GM23338 (cell line): ENCODE measurements around the gene CACNA1G. TPM values are rescaled to one million over a fixed set of nuclear protein-coding genes. Genes with fewer than 3 reads are reported as not detected.

Experiments used
- ATAC-seq: fragments of 200-7000 bp; cut with Tn5 transposase; 3 replicates; pipeline ENCODE4 v1.9.1; 2020
- DNase-seq: peaks from one replicate; pipeline ENCODE4 v3.0.0-alpha.2; 2015; ENCODE audit warnings: low spot score
- H2AFZ ChIP-seq: fragments of 200-600 bp; sonication (generic); 2 replicates; pipeline ENCODE4 v1.8.0; 2016; ENCODE audit warnings: antibody characterized with exemption, mild to moderate bottlenecking, moderate library complexity
- H3F3A ChIP-seq: fragments of 200-600 bp; sonication (generic); replicated peaks from 2 replicates; pipeline ENCODE4 v1.8.0; 2017; ENCODE audit warnings: antibody characterized with exemption, mixed run types, low read depth
- H3K27ac ChIP-seq: fragments of 200-600 bp; sonication (generic); 2 replicates; pipeline ENCODE4 v1.6.1; 2016; ENCODE audit warnings: low read depth
- H3K27me3 ChIP-seq: fragments of 200-600 bp; sonication (generic); 2 replicates; pipeline ENCODE4 v1.8.0; 2016; ENCODE audit warnings: mild to moderate bottlenecking, mixed run types, moderate library complexity; ENCODE audit not compliant: insufficient read depth
- H3K36me3 ChIP-seq: fragments of 200-600 bp; sonication (generic); 2 replicates; pipeline ENCODE4 v1.8.0; 2016; ENCODE audit warnings: mild to moderate bottlenecking; ENCODE audit not compliant: insufficient read depth
- H3K4me1 ChIP-seq: fragments of 200-600 bp; sonication (generic); 2 replicates; pipeline ENCODE4 v1.8.0; 2016; ENCODE audit warnings: mild to moderate bottlenecking, moderate library complexity; ENCODE audit not compliant: insufficient read depth
- H3K4me2 ChIP-seq: fragments of 200-600 bp; sonication (generic); 2 replicates; pipeline ENCODE4 v1.7.1; 2017; ENCODE audit warnings: mixed run types
- H3K4me3 ChIP-seq: fragments of 200-600 bp; sonication (generic); 2 replicates; pipeline ENCODE4 v1.6.1; 2016; ENCODE audit warnings: mixed run types
- H3K79me2 ChIP-seq: fragments of 200-600 bp; sonication (generic); replicated peaks from 2 replicates; pipeline ENCODE4 v1.8.0; 2017; ENCODE audit warnings: mild to moderate bottlenecking; ENCODE audit not compliant: insufficient read depth
- H3K9me2 ChIP-seq: fragments of 200-600 bp; sonication (generic); 2 replicates; pipeline ENCODE4 v1.8.0; 2017; ENCODE audit not compliant: insufficient read depth
- H4K20me1 ChIP-seq: fragments of 200-600 bp; sonication (generic); replicated peaks from 2 replicates; pipeline ENCODE4 v1.8.0; 2017; ENCODE audit warnings: mild to moderate bottlenecking; ENCODE audit not compliant: insufficient read depth
- H3K27ac Mint-ChIP-seq: 2 replicates; pipeline ENCODE4 v1.8.0; 2020; ENCODE audit warnings: inconsistent platforms, mild to moderate bottlenecking, moderate library complexity, mixed read lengths
- H3K27me3 Mint-ChIP-seq: 3 replicates; pipeline ENCODE4 v1.8.0; 2022; ENCODE audit warnings: low read depth, mild to moderate bottlenecking, moderate library complexity, mixed read lengths, inconsistent platforms; ENCODE audit not compliant: insufficient read depth, poor library complexity
- H3K36me3 Mint-ChIP-seq: 3 replicates; pipeline ENCODE4 v1.8.0; 2021; ENCODE audit warnings: low read depth, mild to moderate bottlenecking, inconsistent platforms, moderate library complexity, mixed read lengths
- H3K4me1 Mint-ChIP-seq: 3 replicates; pipeline ENCODE4 v1.8.0; 2020; ENCODE audit warnings: mild to moderate bottlenecking, inconsistent platforms, mixed read lengths
- H3K4me3 Mint-ChIP-seq: 3 replicates; pipeline ENCODE4 v1.8.0; 2021; ENCODE audit warnings: moderate library complexity, mild to moderate bottlenecking, inconsistent platforms, mixed read lengths
- H3K9me3 Mint-ChIP-seq: 3 replicates; pipeline ENCODE4 v1.8.0; 2020; ENCODE audit warnings: moderate library complexity, mild to moderate bottlenecking, inconsistent platforms, mixed read lengths
- CREB1 ChIP-seq: fragments of 250-450 bp; sonication (Bioruptor Pico); IDR thresholded peaks from 2 replicates; pipeline ENCODE4 v1.5.0; 2020; ENCODE audit warnings: low read depth, mild to moderate bottlenecking, moderate library complexity
- EZH2 ChIP-seq: fragments of 200-600 bp; sonication (generic); IDR thresholded peaks from one replicate; pipeline ENCODE4 v1.8.0; 2017; ENCODE audit warnings: antibody characterized with exemption, mild to moderate bottlenecking, low read depth; ENCODE audit not compliant: unreplicated experiment
- EZH2phosphoT487 ChIP-seq: fragments of 200-600 bp; sonication (generic); IDR thresholded peaks from one replicate; pipeline ENCODE4 v1.8.1; 2018; ENCODE audit warnings: antibody characterized with exemption; ENCODE audit not compliant: unreplicated experiment
- JUNB ChIP-seq: IDR thresholded peaks from one replicate; pipeline ENCODE4 v1.6.1; 2016; ENCODE audit warnings: antibody characterized with exemption; ENCODE audit not compliant: unreplicated experiment
- NANOG ChIP-seq: IDR thresholded peaks from 2 replicates; pipeline ENCODE4 v1.6.1; 2016; ENCODE audit warnings: antibody characterized with exemption, borderline replicate concordance
- POLR2AphosphoS5 ChIP-seq: IDR thresholded peaks from 2 replicates; pipeline ENCODE4 v1.6.1; 2016; ENCODE audit warnings: antibody characterized with exemption, low read depth
- STAT1 ChIP-seq: IDR thresholded peaks from one replicate; pipeline ENCODE4 v1.6.1; 2016; ENCODE audit warnings: antibody characterized with exemption; ENCODE audit not compliant: unreplicated experiment
- ZNF114 ChIP-seq: fragments of 250-450 bp; sonication (Bioruptor Pico); IDR thresholded peaks from 2 replicates; pipeline ENCODE4 v1.5.0; 2020; ENCODE audit warnings: mild to moderate bottlenecking, moderate library complexity
- ZNF331 ChIP-seq: fragments of 250-450 bp; sonication (Bioruptor Pico); IDR thresholded peaks from 2 replicates; pipeline ENCODE4 v1.5.0; 2020; ENCODE audit warnings: low read depth, mild to moderate bottlenecking, moderate library complexity
- polyA plus RNA-seq: library from polyadenylated mRNA; unstranded; fragments of >200 nt; fragmentation: Nextera tagmentation; extraction: Ambion mirVana; gene quantifications from 2 replicates; pipeline ENCODE4 v1.2.1, GENCODE V29; 2016
- total RNA-seq: library from RNA; depleted of rRNA; stranded (reverse); fragments of >200 nt; shearing (Covaris generic); gene quantifications from 2 replicates; pipeline ENCODE4 v1.2.3, GENCODE V29; 2014
- TF ChIP-seq, protein P1 (sequence below): IDR thresholded peaks from one replicate; pipeline ENCODE4 v1.6.1; 2018; ENCODE audit warnings: antibody characterized with exemption; ENCODE audit not compliant: unreplicated experiment
- TF ChIP-seq, protein P2 (sequence below): IDR thresholded peaks from 2 replicates; pipeline ENCODE4 v1.6.1; 2016; ENCODE audit warnings: antibody characterized with exemption
- TF ChIP-seq, protein P3 (sequence below), 2 experiments: fragments of 200-600 bp in 1 of 2; sonication (generic) in 1 of 2; conservative IDR thresholded peaks; 2 replicates each; pipeline versions ENCODE4 v1.5.1 to v1.6.1; 2016 to 2017; ENCODE audit warnings: antibody characterized with exemption in 2 of 2, low read depth in 2 of 2, mild to moderate bottlenecking in 2 of 2, moderate library complexity in 1 of 2
- TF ChIP-seq, protein P4 (sequence below): fragments of 250-450 bp; sonication (Bioruptor Pico); IDR thresholded peaks from 2 replicates; pipeline ENCODE4 v1.5.0; 2020; ENCODE audit warnings: mild to moderate bottlenecking, moderate library complexity

Gene CACNA1G
- total and polyA plus RNA-seq, 2 experiments from 2014 or later: 1.4 to 5.1 TPM

DNA sequence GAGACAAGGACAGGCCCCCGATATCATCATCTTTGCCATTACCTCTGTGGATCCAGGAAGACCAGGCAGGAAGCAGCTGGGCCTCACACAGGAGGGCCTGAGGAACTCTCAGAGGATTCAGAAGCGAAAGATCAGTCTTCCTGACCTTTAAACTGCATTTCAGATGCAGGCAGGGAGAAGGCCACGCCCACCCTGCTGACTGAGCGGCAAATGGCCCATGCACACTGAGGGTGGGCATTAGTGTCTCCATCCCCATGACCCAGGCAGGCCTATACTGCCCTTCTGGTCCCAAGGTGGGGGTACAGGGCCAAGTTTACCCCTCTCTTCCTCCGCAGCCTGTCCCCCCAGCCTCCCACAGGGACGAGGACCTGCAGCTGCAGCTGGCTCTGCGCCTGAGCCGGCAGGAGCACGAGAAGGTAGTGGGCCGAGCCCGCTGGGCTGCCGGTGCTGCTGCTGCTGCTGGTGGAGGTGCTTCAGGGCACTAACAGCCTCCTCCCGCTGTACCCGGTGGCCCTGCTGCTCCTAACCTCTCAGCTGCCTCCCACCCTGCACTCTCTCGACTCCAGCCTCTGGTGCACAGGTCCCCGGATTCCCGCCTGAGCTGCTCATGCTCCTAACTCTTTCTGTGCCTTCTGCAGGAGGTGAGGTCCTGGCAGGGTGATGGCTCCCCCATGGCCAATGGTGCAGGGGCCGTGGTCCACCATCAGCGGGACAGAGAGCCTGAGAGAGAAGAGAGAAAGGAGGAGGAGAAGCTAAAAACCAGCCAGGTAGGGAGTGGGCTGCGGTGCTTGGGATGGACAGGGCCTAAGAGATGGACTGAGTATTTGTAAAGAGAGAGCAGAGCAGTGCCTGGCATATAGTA is 21.7 kb upstream of the CACNA1G start:
- H2AFZ ChIP-seq: no peak overlapping the region
- H3K27me3 ChIP-seq: peaks cover 12% of the 10 kb centered on the region
- no peaks in the 10 kb centered on the region for H3K9me2 ChIP-seq
- Mint-ChIP-seq H3K9me3 (no peaks in the 10 kb centered on the region; the same call in 2 of the 3 replicates), H3K4me3 (no peak overlapping the region), H3K27ac (no peak overlapping the region), H3K36me3 (peaks cover 8% of the 10 kb centered on the region; the same call in 2 of the 3 replicates), H3K27me3 (peaks cover 14% of the 10 kb centered on the region), H3K4me1 (peaks cover 35% of the 10 kb centered on the region)
- no peaks in the 10 kb centered on the region for H4K20me1 ChIP-seq
- no peak for DNase-seq
- H3K27ac ChIP-seq: no peak overlapping the region
- TF ChIP-seq STAT1: no peak
- no peak for TF ChIP-seq EZH2
- TF ChIP-seq, protein P1, sequence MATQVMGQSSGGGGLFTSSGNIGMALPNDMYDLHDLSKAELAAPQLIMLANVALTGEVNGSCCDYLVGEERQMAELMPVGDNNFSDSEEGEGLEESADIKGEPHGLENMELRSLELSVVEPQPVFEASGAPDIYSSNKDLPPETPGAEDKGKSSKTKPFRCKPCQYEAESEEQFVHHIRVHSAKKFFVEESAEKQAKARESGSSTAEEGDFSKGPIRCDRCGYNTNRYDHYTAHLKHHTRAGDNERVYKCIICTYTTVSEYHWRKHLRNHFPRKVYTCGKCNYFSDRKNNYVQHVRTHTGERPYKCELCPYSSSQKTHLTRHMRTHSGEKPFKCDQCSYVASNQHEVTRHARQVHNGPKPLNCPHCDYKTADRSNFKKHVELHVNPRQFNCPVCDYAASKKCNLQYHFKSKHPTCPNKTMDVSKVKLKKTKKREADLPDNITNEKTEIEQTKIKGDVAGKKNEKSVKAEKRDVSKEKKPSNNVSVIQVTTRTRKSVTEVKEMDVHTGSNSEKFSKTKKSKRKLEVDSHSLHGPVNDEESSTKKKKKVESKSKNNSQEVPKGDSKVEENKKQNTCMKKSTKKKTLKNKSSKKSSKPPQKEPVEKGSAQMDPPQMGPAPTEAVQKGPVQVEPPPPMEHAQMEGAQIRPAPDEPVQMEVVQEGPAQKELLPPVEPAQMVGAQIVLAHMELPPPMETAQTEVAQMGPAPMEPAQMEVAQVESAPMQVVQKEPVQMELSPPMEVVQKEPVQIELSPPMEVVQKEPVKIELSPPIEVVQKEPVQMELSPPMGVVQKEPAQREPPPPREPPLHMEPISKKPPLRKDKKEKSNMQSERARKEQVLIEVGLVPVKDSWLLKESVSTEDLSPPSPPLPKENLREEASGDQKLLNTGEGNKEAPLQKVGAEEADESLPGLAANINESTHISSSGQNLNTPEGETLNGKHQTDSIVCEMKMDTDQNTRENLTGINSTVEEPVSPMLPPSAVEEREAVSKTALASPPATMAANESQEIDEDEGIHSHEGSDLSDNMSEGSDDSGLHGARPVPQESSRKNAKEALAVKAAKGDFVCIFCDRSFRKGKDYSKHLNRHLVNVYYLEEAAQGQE: no peak
- no peak for TF ChIP-seq NANOG
- TF ChIP-seq JUNB: no peak
- TF ChIP-seq, protein P2, sequence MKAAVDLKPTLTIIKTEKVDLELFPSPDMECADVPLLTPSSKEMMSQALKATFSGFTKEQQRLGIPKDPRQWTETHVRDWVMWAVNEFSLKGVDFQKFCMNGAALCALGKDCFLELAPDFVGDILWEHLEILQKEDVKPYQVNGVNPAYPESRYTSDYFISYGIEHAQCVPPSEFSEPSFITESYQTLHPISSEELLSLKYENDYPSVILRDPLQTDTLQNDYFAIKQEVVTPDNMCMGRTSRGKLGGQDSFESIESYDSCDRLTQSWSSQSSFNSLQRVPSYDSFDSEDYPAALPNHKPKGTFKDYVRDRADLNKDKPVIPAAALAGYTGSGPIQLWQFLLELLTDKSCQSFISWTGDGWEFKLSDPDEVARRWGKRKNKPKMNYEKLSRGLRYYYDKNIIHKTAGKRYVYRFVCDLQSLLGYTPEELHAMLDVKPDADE: no peak
- TF ChIP-seq, protein P3, sequence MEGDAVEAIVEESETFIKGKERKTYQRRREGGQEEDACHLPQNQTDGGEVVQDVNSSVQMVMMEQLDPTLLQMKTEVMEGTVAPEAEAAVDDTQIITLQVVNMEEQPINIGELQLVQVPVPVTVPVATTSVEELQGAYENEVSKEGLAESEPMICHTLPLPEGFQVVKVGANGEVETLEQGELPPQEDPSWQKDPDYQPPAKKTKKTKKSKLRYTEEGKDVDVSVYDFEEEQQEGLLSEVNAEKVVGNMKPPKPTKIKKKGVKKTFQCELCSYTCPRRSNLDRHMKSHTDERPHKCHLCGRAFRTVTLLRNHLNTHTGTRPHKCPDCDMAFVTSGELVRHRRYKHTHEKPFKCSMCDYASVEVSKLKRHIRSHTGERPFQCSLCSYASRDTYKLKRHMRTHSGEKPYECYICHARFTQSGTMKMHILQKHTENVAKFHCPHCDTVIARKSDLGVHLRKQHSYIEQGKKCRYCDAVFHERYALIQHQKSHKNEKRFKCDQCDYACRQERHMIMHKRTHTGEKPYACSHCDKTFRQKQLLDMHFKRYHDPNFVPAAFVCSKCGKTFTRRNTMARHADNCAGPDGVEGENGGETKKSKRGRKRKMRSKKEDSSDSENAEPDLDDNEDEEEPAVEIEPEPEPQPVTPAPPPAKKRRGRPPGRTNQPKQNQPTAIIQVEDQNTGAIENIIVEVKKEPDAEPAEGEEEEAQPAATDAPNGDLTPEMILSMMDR (conservative IDR thresholded peaks at IDR 0.05; ENCODE audit: low read depth in 2 of 2): no peak
- TF ChIP-seq ZNF114 (CRISPR knock-in tag): no peak
- TF ChIP-seq, protein P4, sequence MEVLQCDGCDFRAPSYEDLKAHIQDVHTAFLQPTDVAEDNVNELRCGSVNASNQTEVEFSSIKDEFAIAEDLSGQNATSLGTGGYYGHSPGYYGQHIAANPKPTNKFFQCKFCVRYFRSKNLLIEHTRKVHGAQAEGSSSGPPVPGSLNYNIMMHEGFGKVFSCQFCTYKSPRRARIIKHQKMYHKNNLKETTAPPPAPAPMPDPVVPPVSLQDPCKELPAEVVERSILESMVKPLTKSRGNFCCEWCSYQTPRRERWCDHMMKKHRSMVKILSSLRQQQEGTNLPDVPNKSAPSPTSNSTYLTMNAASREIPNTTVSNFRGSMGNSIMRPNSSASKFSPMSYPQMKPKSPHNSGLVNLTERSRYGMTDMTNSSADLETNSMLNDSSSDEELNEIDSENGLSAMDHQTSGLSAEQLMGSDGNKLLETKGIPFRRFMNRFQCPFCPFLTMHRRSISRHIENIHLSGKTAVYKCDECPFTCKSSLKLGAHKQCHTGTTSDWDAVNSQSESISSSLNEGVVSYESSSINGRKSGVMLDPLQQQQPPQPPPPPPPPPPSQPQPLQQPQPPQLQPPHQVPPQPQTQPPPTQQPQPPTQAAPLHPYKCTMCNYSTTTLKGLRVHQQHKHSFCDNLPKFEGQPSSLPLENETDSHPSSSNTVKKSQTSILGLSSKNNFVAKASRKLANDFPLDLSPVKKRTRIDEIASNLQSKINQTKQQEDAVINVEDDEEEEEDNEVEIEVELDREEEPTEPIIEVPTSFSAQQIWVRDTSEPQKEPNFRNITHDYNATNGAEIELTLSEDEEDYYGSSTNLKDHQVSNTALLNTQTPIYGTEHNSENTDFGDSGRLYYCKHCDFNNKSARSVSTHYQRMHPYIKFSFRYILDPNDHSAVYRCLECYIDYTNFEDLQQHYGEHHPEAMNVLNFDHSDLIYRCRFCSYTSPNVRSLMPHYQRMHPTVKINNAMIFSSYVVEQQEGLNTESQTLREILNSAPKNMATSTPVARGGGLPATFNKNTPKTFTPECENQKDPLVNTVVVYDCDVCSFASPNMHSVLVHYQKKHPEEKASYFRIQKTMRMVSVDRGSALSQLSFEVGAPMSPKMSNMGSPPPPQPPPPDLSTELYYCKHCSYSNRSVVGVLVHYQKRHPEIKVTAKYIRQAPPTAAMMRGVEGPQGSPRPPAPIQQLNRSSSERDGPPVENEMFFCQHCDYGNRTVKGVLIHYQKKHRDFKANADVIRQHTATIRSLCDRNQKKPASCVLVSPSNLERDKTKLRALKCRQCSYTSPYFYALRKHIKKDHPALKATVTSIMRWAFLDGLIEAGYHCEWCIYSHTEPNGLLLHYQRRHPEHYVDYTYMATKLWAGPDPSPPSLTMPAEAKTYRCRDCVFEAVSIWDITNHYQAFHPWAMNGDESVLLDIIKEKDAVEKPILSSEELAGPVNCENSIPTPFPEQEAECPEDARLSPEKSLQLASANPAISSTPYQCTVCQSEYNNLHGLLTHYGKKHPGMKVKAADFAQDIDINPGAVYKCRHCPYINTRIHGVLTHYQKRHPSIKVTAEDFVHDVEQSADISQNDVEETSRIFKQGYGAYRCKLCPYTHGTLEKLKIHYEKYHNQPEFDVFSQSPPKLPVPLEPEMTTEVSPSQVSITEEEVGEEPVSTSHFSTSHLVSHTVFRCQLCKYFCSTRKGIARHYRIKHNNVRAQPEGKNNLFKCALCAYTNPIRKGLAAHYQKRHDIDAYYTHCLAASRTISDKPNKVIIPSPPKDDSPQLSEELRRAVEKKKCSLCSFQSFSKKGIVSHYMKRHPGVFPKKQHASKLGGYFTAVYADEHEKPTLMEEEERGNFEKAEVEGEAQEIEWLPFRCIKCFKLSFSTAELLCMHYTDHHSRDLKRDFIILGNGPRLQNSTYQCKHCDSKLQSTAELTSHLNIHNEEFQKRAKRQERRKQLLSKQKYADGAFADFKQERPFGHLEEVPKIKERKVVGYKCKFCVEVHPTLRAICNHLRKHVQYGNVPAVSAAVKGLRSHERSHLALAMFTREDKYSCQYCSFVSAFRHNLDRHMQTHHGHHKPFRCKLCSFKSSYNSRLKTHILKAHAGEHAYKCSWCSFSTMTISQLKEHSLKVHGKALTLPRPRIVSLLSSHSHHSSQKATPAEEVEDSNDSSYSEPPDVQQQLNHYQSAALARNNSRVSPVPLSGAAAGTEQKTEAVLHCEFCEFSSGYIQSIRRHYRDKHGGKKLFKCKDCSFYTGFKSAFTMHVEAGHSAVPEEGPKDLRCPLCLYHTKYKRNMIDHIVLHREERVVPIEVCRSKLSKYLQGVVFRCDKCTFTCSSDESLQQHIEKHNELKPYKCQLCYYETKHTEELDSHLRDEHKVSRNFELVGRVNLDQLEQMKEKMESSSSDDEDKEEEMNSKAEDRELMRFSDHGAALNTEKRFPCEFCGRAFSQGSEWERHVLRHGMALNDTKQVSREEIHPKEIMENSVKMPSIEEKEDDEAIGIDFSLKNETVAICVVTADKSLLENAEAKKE (CRISPR knock-in tag): no peak
- TF ChIP-seq EZH2phosphoT487: no peak
- no peak for TF ChIP-seq ZNF331
- TF ChIP-seq CREB1 (CRISPR knock-in tag): no peak
- no peak for TF ChIP-seq POLR2AphosphoS5
- H3F3A ChIP-seq: 0 out of 2 replicates have a peak, but pooled peaks cover 3% of the 10 kb centered on the region
- peaks cover 21% of the 10 kb centered on the region; the same call in 1 of the 2 replicates for H3K4me1 ChIP-seq
- H3K79me2 ChIP-seq: no peaks in the 10 kb centered on the region
- no peak overlapping the region for H3K4me3 ChIP-seq
- ATAC-seq: no peak
- no peak overlapping the region for H3K4me2 ChIP-seq
- H3K36me3 ChIP-seq: no peaks in the 10 kb centered on the region
